HUES64 (cell line): ENCODE results near the gene APBB1IP.
"Not testable (repeated sequence)": the region's sequence is repeated elsewhere in the genome, so short reads cannot be mapped to it uniquely, and the experiment has no call there.

ENCODE experiments used
- H3K27ac ChIP-seq: 2 replicates; pipeline ENCODE4 v1.7.0; 2013; ENCODE audit warnings: low read depth, low read length, inconsistent platforms
- H3K27me3 ChIP-seq: 2 replicates; pipeline ENCODE4 v1.6.1; 2013; ENCODE audit warnings: mild to moderate bottlenecking, low read length; ENCODE audit not compliant: insufficient read depth
- H3K36me3 ChIP-seq: 2 replicates; pipeline ENCODE4 v1.6.1; 2013; ENCODE audit warnings: mild to moderate bottlenecking, low read length; ENCODE audit not compliant: insufficient read depth
- H3K4me1 ChIP-seq: 2 replicates; pipeline ENCODE4 v1.6.1; 2013; ENCODE audit warnings: mild to moderate bottlenecking, low read length, moderate library complexity; ENCODE audit not compliant: insufficient read depth
- H3K4me3 ChIP-seq: 2 replicates; pipeline ENCODE4 v1.5.1; 2013; ENCODE audit warnings: mild to moderate bottlenecking, low read length, moderate library complexity
- H3K9ac ChIP-seq: 2 replicates; pipeline ENCODE4 v1.6.1; 2013; ENCODE audit warnings: mild to moderate bottlenecking, low read depth, low read length
- H3K9me3 ChIP-seq: 2 replicates; pipeline ENCODE4 v1.6.1; 2013; ENCODE audit warnings: low read depth, low read length; ENCODE audit not compliant: insufficient read depth
- WGBS: fragments of 150-250, 120-280 bp; methylation state at CpG from one replicate; pipeline ENCODE4 v1.1.7; 2013; ENCODE audit warnings: missing lambda C conversion rate; 5-methylcytosine and 5-hydroxymethylcytosine counted together

APBB1IP gene

GRCh38 chr10:26566525-26567350 is 128.6 kb downstream of the APBB1IP start:
- Histone ChIP-seq H3K36me3 (no peaks in the 10 kb centered on the region), H3K27ac (no peak overlapping the region), H3K9me3 (no peaks in the 10 kb centered on the region), H3K27me3 (peaks cover 32% of the 10 kb centered on the region; the same call in 1 of the 2 replicates), H3K9ac (peak overlapping the region; percentile 51; the same call in 1 of the 2 replicates), H3K4me1 (no peaks in the 10 kb centered on the region), H3K4me3 (peak overlapping the region; percentile 57)
- whole genome bisulfite sequencing = 6% methylated on average over 63 of the region's 64 CpGs

DNA sequence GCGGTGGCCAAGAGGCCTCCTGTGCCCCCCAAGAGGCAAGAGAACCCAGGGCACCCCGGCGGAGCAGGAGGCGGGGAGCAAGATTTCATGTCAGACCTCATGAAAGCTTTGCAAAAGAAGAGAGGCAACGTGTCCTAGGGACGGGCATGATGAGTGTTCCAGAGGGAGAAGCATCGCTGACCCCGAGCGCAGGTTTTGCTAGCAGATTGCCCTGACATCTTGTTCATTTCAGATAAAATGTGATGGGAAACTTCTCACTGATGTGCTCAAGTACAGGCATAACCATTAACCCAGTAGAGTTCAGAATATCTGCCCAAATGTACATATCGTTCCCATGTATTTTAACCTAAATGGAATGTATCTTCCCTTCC is 129.2 kb downstream of the APBB1IP start:
- H3K9ac ChIP-seq = peak overlapping the region; percentile 51; the same call in 1 of the 2 replicates
- H3K4me1 ChIP-seq = no peaks in the 10 kb centered on the region
- peak overlapping the region; percentile 57 for H3K4me3 ChIP-seq
- 18% methylated on average over 10 of the region's 10 CpGs for WGBS
- H3K27ac ChIP-seq = no peak overlapping the region
- no peaks in the 10 kb centered on the region for H3K9me3 ChIP-seq
- peaks cover 32% of the 10 kb centered on the region; the same call in 1 of the 2 replicates for H3K27me3 ChIP-seq
- H3K36me3 ChIP-seq = no peaks in the 10 kb centered on the region

GRCh38 chr10:26571655-26572054 is 133.5 kb downstream of the APBB1IP start:
- no peaks in the 10 kb centered on the region for H3K36me3 ChIP-seq
- H3K4me3 ChIP-seq = no peak overlapping the region
- peaks cover 16% of the 10 kb centered on the region; the same call in 1 of the 2 replicates for H3K27me3 ChIP-seq
- no peak overlapping the region for H3K9ac ChIP-seq
- H3K27ac ChIP-seq = no peak overlapping the region
- 0 out of 2 replicates have a peak, but pooled peaks cover 2% of the 10 kb centered on the region for H3K4me1 ChIP-seq
- WGBS = 61% methylated on average over 1 of the region's 1 CpG
- no peaks in the 10 kb centered on the region for H3K9me3 ChIP-seq

- WGBS = 58% methylated on average over 2 of the region's 2 CpGs
- Histone ChIP-seq H3K36me3 (no peaks in the 10 kb centered on the region), H3K4me1 (0 out of 2 replicates have a peak, but pooled peaks cover 2% of the 10 kb centered on the region), H3K9me3 (no peaks in the 10 kb centered on the region), H3K9ac (no peak overlapping the region), H3K27me3 (no peaks in the 10 kb centered on the region), H3K27ac (no peak overlapping the region), H3K4me3 (no peak overlapping the region)
These were observed 135.5 kb downstream of the APBB1IP start for GRCh38 chr10:26573674-26574073.

DNA sequence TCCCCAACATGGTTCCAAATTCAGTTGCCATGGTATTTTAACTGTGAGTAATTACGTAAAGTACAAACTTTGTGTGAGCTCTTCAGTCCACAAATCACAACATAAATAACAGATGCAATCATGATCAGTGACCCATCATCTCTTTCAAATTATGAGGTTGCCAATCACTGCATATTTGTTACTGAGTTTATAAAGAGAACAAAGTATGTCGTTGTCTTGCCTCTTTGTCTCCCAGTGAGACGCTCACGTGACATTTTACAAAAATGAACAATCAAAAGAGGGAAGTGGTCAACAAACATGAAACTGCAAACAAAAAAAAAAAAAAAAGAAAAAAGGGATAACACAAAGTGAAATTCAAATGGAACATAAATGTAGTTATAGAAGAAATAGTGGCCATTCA is 136.6 kb downstream of the APBB1IP start:
- WGBS = 86% methylated on average over 4 of the region's 4 CpGs
- H3K36me3 ChIP-seq = no peaks in the 10 kb centered on the region
- H3K4me1 ChIP-seq = 0 out of 2 replicates have a peak, but pooled peaks cover 2% of the 10 kb centered on the region
- H3K27ac ChIP-seq = no peak overlapping the region
- no peaks in the 10 kb centered on the region for H3K27me3 ChIP-seq
- no peaks in the 10 kb centered on the region for H3K9me3 ChIP-seq
- no peak overlapping the region for H3K4me3 ChIP-seq
- no peak overlapping the region for H3K9ac ChIP-seq

- H3K9me3 ChIP-seq, H3K36me3 ChIP-seq, H3K9ac ChIP-seq, H3K4me1 ChIP-seq, H3K4me3 ChIP-seq, H3K27me3 ChIP-seq, H3K27ac ChIP-seq: not testable (repeated sequence)
- WGBS = 88% methylated on average over 6 of the region's 6 CpGs
These were observed 140.2 kb downstream of the APBB1IP start for GRCh38 chr10:26578371-26578770.

DNA sequence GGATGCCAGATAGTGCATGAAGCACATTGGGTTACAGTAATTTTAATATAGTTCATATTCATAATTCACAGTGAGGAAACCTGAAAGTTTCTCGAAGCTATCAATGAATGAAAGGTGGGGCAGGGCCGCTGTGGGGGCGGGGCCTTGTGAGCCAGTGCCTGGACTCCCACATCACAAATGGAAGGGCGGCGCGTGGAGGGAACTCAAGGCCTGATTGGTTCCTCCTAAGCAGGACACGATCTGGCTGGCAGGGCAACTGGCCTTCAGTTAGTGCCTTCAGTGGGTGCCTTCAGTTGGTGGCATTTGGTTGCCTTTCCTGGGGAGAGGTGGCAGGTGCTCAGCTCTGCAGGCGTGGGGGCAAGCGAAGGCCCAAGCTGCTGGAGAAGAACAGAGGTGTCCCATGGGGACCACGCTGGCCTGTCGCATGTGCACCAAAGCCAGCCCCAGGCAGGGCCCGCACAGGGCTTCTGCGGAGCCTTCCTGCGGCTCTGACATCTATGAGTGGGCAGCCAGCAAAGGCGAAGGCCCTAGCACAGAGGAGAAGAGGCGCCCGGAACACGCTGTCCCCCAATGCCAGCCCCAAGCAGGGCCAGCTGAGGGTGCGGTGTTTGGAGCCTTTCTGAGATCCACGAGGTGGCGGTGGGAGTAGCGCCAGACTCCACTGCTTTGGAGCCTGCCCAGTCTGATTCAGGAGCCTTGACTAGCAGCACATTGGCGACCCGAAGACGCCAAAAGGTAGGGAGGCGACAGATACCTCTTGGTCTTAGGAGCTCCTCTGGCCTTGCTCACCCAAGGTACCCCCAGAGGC is 141.3 kb downstream of the APBB1IP start:
- H3K27ac ChIP-seq = no peak overlapping the region

DNA sequence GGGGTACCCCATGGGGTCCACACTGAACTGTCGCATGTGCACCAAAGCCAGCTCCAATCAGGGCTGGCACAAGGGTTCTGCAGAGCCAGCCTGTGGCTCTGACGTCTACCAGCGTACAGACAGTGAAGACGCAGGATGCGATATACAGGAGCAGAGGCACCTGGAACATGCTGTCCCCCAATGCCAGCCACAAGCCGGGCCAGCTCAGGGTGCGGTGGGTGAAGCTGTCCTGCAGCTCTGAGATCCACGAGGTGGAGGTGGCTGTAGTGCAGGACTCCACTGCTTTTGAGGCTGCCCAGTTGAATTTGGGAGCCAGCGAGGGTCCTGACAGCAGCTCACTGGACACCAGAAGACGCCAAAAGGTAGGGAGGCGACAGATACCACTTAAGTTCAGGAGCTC is 148.1 kb downstream of the APBB1IP start:
- Histone ChIP-seq H3K4me3 (no peak overlapping the region), H3K9me3 (no peaks in the 10 kb centered on the region), H3K4me1 (no peaks in the 10 kb centered on the region), H3K9ac (no peak overlapping the region), H3K27ac (no peak overlapping the region), H3K27me3 (no peaks in the 10 kb centered on the region), H3K36me3 (no peaks in the 10 kb centered on the region)
- WGBS = 95% methylated on average over 11 of the region's 11 CpGs

More for the DNA sequence above, 141.3 kb downstream of the APBB1IP start:
- no peaks in the 10 kb centered on the region for H3K36me3 ChIP-seq
- no peaks in the 10 kb centered on the region for H3K9me3 ChIP-seq
- no peaks in the 10 kb centered on the region for H3K27me3 ChIP-seq
- 94% methylated on average over 26 of the region's 26 CpGs for WGBS
- no peak overlapping the region for H3K9ac ChIP-seq
- no peaks in the 10 kb centered on the region for H3K4me1 ChIP-seq
- H3K4me3 ChIP-seq = no peak overlapping the region

DNA sequence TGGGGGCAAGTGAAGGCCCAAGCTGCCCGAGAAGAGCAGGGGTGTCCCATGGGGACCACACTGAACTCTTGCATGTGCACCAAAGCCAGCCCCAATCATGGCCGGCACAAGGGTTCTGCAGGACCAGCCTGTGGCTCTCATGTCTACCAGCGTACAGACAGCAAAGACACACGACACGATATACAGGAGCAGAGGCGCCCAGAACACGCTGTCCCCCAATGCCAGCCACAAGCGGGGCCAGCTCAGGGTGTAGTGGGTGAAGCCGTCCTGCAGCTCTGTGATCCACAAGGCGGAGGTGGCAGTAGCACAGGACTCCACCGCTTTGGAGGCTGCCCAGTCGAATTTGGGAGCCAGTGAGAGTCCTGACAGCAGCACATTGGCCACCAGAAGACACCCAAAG is 150.5 kb downstream of the APBB1IP start:
- Histone ChIP-seq H3K9me3 (no peaks in the 10 kb centered on the region), H3K9ac (no peak overlapping the region), H3K36me3 (no peaks in the 10 kb centered on the region), H3K4me3 (no peak overlapping the region), H3K27me3 (no peaks in the 10 kb centered on the region), H3K27ac (no peak overlapping the region), H3K4me1 (no peaks in the 10 kb centered on the region)
- 95% methylated on average over 12 of the region's 12 CpGs for WGBS

GRCh38 chr10:26589813-26590212 is 151.7 kb downstream of the APBB1IP start:
- not testable (repeated sequence) for H3K27ac ChIP-seq, H3K4me3 ChIP-seq, H3K36me3 ChIP-seq, H3K27me3 ChIP-seq, H3K9ac ChIP-seq, H3K9me3 ChIP-seq, H3K4me1 ChIP-seq
- WGBS = 77% methylated on average over 4 of the region's 5 CpGs

- no peaks in the 10 kb centered on the region for H3K27me3 ChIP-seq
- WGBS = 76% methylated on average over 18 of the region's 19 CpGs
- no peaks in the 10 kb centered on the region for H3K9me3 ChIP-seq
- H3K9ac ChIP-seq = no peak overlapping the region
- no peak overlapping the region for H3K4me3 ChIP-seq
- H3K4me1 ChIP-seq = no peaks in the 10 kb centered on the region
- H3K27ac ChIP-seq = no peak overlapping the region
- H3K36me3 ChIP-seq = no peaks in the 10 kb centered on the region
These were observed 155.8 kb downstream of the APBB1IP start for GRCh38 chr10:26593896-26594295.
